ENCODE results near the gene ARID5B.

DNA sequence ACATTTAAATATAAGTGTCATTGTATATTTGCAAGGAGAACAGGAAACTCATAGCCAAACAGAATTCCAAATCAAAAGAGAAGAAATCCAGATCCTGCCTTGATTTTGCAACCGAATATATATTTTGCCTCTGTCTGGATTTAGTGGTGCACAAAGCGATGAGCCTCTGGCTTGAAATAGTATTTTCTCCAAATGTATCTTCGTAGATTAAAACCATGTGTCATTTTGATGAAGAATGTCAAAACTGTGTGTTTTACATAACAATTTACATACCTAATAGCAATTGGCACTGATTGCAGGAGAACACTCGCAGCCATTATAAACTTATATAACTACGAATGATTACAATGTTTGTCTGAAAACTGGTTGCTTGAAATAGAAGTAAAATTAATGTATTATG, 156.4 kb downstream of the ARID5B start:
- TF ChIP-seq, protein P1, sequence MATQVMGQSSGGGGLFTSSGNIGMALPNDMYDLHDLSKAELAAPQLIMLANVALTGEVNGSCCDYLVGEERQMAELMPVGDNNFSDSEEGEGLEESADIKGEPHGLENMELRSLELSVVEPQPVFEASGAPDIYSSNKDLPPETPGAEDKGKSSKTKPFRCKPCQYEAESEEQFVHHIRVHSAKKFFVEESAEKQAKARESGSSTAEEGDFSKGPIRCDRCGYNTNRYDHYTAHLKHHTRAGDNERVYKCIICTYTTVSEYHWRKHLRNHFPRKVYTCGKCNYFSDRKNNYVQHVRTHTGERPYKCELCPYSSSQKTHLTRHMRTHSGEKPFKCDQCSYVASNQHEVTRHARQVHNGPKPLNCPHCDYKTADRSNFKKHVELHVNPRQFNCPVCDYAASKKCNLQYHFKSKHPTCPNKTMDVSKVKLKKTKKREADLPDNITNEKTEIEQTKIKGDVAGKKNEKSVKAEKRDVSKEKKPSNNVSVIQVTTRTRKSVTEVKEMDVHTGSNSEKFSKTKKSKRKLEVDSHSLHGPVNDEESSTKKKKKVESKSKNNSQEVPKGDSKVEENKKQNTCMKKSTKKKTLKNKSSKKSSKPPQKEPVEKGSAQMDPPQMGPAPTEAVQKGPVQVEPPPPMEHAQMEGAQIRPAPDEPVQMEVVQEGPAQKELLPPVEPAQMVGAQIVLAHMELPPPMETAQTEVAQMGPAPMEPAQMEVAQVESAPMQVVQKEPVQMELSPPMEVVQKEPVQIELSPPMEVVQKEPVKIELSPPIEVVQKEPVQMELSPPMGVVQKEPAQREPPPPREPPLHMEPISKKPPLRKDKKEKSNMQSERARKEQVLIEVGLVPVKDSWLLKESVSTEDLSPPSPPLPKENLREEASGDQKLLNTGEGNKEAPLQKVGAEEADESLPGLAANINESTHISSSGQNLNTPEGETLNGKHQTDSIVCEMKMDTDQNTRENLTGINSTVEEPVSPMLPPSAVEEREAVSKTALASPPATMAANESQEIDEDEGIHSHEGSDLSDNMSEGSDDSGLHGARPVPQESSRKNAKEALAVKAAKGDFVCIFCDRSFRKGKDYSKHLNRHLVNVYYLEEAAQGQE (IDR thresholded peaks at IDR 0.05; ENCODE audit: insufficient read depth in 1 of 2, low read depth in 2 of 2, low read length in 2 of 2) = no peak
- TF ChIP-seq TAF1 (IDR thresholded peaks at IDR 0.05; ENCODE audit: borderline replicate concordance, insufficient read depth, low read length) (no peak), POLR2AphosphoS5 (IDR thresholded peaks at IDR 0.05; ENCODE audit: low read depth, low read length) (no peak), FOXP2 (optimal IDR thresholded peaks at IDR 0.05; ENCODE audit: borderline replicate concordance, extremely low read depth, extremely low read length, insufficient read depth) (no peak), SIN3A (IDR thresholded peaks at IDR 0.05; ENCODE audit: borderline replicate concordance, insufficient read depth, low read length) (no peak)

Data from PFSK-1 (cell line).